Activated B cell treated with CpG ODN at 0.5 μM for 24 hours (primary cell): Measurements from ENCODE around the gene KLHL29. TPM values are rescaled to one million over a fixed set of nuclear protein-coding genes. Genes with fewer than 3 reads are reported as not detected.

Source experiments
- ATAC-seq: fragments of 200-7000 bp; cut with Tn5 transposase; one replicate; pipeline ENCODE4 v1.10.0; 2021; ENCODE audit warnings: low read depth, mild to moderate bottlenecking, moderate library complexity
- CTCF ChIA-PET: fragments of 350-600 bp; sonication (Branson Sonifier 250); formaldehyde crosslinking; loops from one replicate; lab custom pipeline; 2021; ENCODE audit warnings: antibody characterized with exemption; lab: Charles Lee
- POLR2A ChIA-PET: fragments of 350-600 bp; sonication (Branson Sonifier 250); formaldehyde crosslinking; loops from one replicate; lab custom pipeline; 2021; ENCODE audit warnings: antibody characterized with exemption; lab: Charles Lee
- DNase-seq: peaks from one replicate; pipeline ENCODE4 v3.0.0; 2022
- H3K27ac Mint-ChIP-seq: one replicate; pipeline ENCODE4 v1.8.0; 2020; ENCODE audit warnings: mixed read lengths
- H3K27me3 Mint-ChIP-seq: one replicate; pipeline ENCODE4 v1.8.0; 2021; ENCODE audit warnings: mixed read lengths
- H3K36me3 Mint-ChIP-seq: one replicate; pipeline ENCODE4 v1.8.0; 2021; ENCODE audit warnings: low read depth, mixed read lengths
- H3K4me1 Mint-ChIP-seq: one replicate; pipeline ENCODE4 v1.8.0; 2021; ENCODE audit warnings: mixed read lengths
- H3K4me3 Mint-ChIP-seq: one replicate; pipeline ENCODE4 v1.8.0; 2020; ENCODE audit warnings: mild to moderate bottlenecking, mixed read lengths
- H3K9me3 Mint-ChIP-seq: one replicate; pipeline ENCODE4 v1.8.0; 2020; ENCODE audit warnings: mixed read lengths
- CTCF ChIP-seq: fragments of 200-600 bp; IDR thresholded peaks from one replicate; pipeline ENCODE4 v1.8.0; 2022; ENCODE audit warnings: antibody characterized with exemption, mild to moderate bottlenecking
- intact Hi-C: fragments of 100-400 bp; cut with micrococcal nuclease; formaldehyde crosslinking; loops from one replicate; pipeline ENCODE4 v1.15.1; 2024
- total RNA-seq: library from RNA; stranded (reverse); gene quantifications from 2 replicates; pipeline ENCODE4 v1.2.3, GENCODE V29; 2022

Gene KLHL29
- total RNA-seq, 1 donor from 2014 or later = 2.5 TPM

DNA sequence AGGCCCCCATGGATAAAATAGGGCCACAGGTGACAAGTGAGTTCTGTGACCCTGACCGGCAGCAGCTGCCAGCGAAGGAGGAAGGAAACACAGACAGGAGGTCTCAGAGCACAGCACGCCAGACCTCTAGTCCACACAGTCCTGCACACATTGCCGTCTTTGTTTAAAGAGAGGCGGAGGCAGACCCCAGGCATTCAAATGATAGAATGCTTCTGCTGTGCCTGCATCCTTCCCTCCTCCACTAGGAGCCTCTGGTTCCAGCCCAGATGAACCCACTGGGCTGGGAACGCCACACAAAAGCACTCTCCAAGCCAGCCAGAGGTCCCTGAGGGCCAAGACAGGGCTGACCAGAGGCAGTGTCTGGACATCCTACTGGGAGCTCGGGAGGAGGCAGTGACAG, 118.7 kb downstream of the KLHL29 start:
- POLR2A ChIA-PET = no interaction called here
- CTCF ChIA-PET = no interaction called here
- peaks cover 2% of the 10 kb centered on the region for H3K27me3 Mint-ChIP-seq
- H3K9me3 Mint-ChIP-seq = no peaks in the 10 kb centered on the region
- H3K36me3 Mint-ChIP-seq = no peaks in the 10 kb centered on the region
- no peak overlapping the region for H3K27ac Mint-ChIP-seq
- ATAC-seq (no peak), DNase-seq (no peak)
- peaks cover 5% of the 10 kb centered on the region for H3K4me1 Mint-ChIP-seq
- no peak for TF ChIP-seq CTCF
- intact Hi-C loops = no loop called here
- H3K4me3 Mint-ChIP-seq = no peak overlapping the region

DNA sequence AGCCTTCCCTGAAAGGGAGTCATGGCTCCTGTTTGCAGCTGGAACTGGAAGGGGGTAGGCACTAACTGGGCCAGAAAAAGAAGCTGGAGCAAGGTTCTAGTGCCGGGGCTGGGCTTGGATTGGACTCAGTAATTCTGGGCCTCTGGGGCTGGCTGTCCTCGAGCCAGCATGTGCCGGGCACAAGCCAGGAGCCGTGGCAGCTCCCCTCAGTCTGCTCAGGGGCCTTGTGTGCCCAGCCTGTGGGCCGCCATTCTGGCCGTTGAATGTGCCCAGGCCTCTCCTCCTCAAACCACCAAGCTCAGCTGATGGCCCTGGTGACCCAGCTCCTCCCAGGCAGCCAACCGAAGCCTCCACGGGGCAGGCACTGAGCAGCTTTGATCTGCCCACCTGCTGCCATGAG, 119.6 kb downstream of the KLHL29 start:
- TF ChIP-seq CTCF = no peak
- DNase-seq (no peak), ATAC-seq (no peak)
- no peaks in the 10 kb centered on the region for H3K9me3 Mint-ChIP-seq
- POLR2A ChIA-PET = no interaction called here
- H3K36me3 Mint-ChIP-seq = no peaks in the 10 kb centered on the region
- H3K4me1 Mint-ChIP-seq = peaks cover 5% of the 10 kb centered on the region
- no peak overlapping the region for H3K27ac Mint-ChIP-seq
- H3K4me3 Mint-ChIP-seq = no peak overlapping the region
- no peaks in the 10 kb centered on the region for H3K27me3 Mint-ChIP-seq
- intact Hi-C loops = no loop called here
- CTCF ChIA-PET = no interaction called here

DNA sequence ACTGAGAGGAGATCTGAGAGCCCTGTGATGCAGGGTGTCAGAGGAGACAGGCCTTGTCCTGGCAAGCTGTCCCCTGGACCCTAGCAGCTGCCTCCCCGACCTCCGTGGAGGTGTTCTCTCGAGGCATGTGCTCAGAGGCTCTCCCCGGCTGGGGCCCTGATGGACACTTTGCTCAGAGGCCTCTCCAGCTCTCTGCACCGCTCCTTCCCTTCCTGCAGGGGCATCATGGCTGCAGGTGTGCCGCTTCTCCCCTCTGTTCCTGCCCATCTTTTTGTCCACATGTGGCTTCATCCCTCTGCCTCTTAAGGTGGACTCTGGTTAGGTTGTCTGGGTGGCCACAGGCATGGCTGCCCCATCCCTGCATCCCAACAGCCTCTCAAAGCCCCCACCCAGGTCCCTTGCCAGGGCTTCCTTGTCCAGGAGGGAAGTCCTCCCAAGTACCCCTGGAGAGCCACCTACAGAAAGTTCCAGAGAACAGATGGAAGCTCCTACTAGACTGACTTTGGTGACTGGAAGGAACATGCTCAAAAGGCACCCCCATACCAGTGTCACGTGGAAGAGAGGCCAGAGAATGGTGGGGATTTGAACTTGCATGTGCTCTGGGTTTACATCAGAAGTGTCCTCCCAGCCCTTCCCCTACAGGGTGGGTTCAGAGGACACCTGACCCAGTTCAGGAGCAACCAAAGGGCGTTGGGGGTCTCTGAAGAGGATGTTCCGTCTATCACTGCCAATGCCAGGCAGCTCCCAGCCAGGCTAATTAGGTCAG, 120.4 kb downstream of the KLHL29 start:
- intact Hi-C loops = no loop called here
- peaks cover 5% of the 10 kb centered on the region for H3K4me1 Mint-ChIP-seq
- H3K4me3 Mint-ChIP-seq = no peak overlapping the region
- H3K27me3 Mint-ChIP-seq = no peaks in the 10 kb centered on the region
- DNase-seq (no peak), ATAC-seq (no peak)
- no peak for TF ChIP-seq CTCF
- H3K36me3 Mint-ChIP-seq = no peaks in the 10 kb centered on the region
- no peaks in the 10 kb centered on the region for H3K9me3 Mint-ChIP-seq
- ChIA-PET CTCF (no interaction called here), POLR2A (no interaction called here)
- no peak overlapping the region for H3K27ac Mint-ChIP-seq

DNA sequence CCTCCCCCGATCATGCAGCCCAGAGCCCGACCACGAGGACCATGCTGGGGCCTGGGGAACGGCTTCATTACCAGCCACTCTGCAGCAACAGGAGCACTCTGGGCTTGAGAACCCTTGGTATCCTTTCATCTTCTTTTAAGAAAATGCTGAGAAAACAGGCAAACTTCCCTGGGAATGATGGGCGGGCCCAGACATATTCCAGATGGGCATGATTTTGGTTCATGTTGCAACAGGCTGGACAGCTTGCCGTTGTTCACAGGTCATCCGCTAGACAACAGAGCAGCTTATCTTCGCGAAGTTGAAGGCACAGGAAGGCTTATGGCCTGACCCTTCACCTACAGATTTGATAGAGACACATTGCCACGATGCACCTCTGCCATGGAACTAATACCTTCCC, 121.0 kb downstream of the KLHL29 start:
- Mint-ChIP-seq H3K27ac (no peak overlapping the region), H3K9me3 (no peaks in the 10 kb centered on the region), H3K4me1 (peaks cover 5% of the 10 kb centered on the region), H3K4me3 (no peak overlapping the region), H3K27me3 (no peaks in the 10 kb centered on the region), H3K36me3 (no peaks in the 10 kb centered on the region)
- POLR2A ChIA-PET = no interaction called here
- intact Hi-C loops = no loop called here
- no peak for ATAC-seq
- no peak for TF ChIP-seq CTCF
- no peak for DNase-seq
- CTCF ChIA-PET = interaction anchor here (1.3 kb wide), 1 partner anchor 10 kb away, joined by 4 read pairs; no protein-coding TSS in a partner anchor

DNA sequence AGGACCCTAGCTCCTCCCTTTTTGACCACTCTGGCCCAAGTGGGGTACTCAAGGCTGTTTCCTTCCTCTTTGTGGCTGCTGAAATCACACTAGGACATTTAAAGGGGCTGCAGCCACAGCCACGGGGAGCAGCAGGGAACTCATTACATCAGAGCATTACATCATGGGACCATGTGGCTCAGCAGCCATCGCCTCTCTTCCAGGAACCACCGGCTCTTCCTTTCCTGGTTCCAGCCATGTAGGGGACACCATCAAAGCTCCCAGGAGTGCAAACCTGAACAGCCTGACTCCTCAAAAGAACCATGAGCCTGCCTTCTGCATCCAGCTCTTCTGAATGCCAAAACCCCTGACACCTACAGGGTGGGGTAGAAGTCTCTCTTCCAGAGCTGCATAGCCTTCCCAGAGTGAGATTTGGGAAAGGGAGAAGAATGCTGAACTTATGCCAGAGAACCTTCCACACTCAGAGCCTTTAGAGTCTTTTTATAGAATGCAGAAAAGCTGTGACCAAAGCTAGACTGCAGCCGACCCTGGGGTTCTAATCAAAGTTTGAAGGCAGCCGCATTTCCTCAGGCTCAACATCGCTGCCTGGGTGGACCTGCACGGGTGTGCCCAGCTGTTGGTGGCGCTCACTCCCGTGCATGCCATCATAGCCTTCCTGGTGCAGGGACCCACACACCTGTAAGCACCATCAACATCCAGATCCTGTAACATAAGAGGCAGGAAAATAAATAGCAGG, 121.7 kb downstream of the KLHL29 start:
- POLR2A ChIA-PET = no interaction called here
- no peak for DNase-seq
- intact Hi-C loops = no loop called here

More for the DNA sequence above, 121.7 kb downstream of the KLHL29 start:
- Mint-ChIP-seq H3K27me3 (no peaks in the 10 kb centered on the region), H3K27ac (no peak overlapping the region), H3K4me3 (no peak overlapping the region), H3K9me3 (no peaks in the 10 kb centered on the region), H3K4me1 (peaks cover 5% of the 10 kb centered on the region), H3K36me3 (no peaks in the 10 kb centered on the region)
- CTCF ChIA-PET = interaction anchor here (1.3 kb wide), 1 partner anchor 10 kb away, joined by 4 read pairs; no protein-coding TSS in a partner anchor
- TF ChIP-seq CTCF = no peak
- ATAC-seq = no peak
